GM15510 (cell line): ENCODE measurements around the gene PSMB10.

Source experiments
- POLR2A ChIP-seq: IDR thresholded peaks from 3 replicates; pipeline ENCODE4 v1.6.1; 2011; ENCODE audit warnings: borderline replicate concordance; ENCODE audit not compliant: insufficient read length; ENCODE audit errors: extremely low read depth

Gene PSMB10

DNA sequence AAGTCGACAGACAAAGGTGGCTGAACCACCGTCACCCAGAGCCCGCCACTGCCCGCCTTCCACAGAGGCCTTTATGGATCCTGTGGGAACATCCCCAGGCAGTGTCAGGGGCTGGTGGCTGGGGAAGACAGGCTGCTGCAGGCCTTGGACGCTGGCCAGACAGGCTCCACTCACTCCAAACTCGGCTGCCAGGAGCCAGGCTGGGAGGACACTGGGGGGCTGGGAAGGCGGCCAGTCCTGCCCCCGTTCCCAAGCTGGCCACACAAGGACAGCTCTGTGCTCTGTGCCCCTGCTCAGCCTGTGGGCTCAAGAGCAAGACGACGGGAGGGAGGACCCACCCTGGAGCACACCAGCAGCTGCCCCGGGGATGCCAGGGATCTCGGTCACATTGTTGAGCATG, 14.8 kb upstream of the PSMB10 start:
- TF ChIP-seq POLR2A = no peak

GRCh38 chr16:67950335-67950843, 13.7 kb upstream of the PSMB10 start:
- TF ChIP-seq POLR2A = no peak

DNA sequence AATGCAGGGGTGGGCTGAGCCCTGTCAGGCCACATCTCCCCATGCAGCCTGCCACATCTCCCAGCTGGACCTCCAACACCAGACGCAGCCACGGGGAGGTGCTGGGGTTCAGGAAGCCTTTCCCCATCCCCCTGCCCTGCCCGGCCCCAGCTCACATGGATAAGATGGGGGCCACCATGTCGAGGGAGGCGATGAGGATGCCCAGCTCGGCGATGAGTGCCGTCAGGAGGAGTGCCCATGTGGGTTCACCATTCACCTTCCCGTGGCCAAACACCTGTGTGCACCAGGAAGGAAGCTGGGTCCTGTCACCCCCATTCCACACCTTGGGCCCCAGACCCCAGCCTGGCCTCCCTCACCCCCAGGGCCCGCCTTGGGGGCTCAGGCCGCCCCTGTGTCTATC, 13.0 kb upstream of the PSMB10 start:
- TF ChIP-seq POLR2A = no peak

GRCh38 chr16:67948015-67948414, 11.4 kb upstream of the PSMB10 start:
- TF ChIP-seq POLR2A = no peak

DNA sequence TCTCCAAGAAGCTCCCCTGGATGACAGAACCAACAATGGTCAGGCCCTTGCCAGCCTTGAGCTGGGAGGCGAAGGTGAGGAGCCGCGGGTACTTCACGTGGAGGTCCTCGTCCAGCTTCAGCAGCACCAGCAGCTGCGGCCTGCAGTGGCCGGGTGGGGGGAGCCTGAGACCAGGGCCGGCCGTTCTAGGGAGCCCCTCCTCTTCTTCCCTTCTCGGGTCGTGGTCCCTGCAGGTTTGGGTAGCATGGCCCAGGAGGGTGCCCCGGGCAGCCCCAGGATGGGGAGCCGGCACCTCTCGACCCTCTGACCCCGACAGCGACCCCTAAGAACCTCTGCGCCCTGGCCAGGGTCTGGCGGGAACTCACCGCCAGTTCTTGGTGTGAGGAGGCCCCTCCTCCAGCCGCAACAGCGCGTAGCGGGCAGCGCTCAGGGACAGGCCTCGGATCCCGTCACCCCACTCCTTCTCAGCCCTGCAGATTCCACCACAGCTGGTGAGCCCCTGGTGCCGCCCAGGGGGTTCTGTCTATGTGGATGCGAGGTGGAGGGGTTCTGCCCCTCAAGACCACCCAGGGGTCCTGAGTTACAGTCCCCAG, 10.4 kb upstream of the PSMB10 start:
- TF ChIP-seq POLR2A = no peak

DNA sequence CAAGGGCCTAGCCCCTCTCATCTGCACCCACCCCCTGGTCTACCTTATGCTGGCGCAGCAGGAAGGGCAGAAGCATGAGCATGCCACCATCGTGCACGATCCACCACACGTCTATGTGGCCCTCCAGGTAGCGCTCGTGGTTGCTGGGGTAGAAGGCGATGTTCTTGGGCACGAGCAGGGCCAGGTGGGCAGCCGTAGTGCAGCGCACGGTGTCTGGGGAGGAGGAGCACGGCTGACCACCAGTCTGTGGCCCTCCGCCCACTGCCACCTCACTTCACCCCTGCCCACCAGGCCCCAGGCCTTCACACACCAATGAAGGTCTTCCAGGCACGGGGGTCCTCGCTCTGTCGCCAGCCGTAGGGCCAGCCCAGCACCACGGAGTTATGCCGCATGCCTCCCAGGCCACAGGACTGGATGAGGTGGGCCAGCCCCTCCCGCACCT, 9.5 kb upstream of the PSMB10 start:
- TF ChIP-seq POLR2A = no peak

GRCh38 chr16:67945392-67945933, 8.8 kb upstream of the PSMB10 start:
- no peak for TF ChIP-seq POLR2A

DNA sequence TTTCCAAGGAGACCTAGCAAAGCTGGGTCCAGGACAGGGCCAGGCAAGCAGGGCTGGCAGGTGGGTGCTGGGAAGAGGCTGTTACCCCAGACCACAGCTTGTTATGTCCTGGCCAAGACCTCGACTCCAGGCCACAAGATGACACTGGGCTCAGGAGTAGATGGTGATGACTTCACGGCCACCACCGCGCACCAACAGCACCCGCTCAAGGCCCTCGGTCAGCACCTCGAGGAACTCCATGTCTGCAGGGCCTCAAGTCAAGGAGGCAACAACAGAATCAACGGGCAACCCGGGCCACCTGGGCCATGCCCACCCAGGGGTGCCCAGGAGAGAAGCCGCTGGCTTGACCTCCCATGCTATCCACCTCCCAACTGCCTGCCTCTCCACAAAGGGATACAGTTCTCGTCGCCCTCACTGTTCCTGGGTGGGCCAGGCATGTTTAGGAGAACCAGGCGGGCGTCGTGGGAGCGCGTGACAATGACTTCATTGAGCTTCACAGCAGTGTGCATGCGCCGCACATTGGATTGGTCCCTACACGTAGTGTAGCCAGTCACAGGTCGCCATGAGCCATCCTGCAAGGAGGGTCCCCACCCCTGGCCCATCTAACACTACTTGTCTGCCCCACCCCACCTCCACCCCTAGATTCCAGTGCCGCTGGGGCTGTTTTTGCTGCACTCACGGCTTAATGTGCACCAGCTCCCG, 8.2 kb upstream of the PSMB10 start:
- no peak for TF ChIP-seq POLR2A

- no peak for TF ChIP-seq POLR2A
Measured at GRCh38 chr16:67943619-67944504, 7.2 kb upstream of the PSMB10 start, which contains the start of gene LCAT. LCAT (minus strand) TSS chr16:67944120; CDS start chr16:67944101, 19 bp downstream.

GRCh38 chr16:67943256-67943618, 6.6 kb upstream of the PSMB10 start:
- no peak for TF ChIP-seq POLR2A

GRCh38 chr16:67942510-67943255, 6.0 kb upstream of the PSMB10 start:
- no peak for TF ChIP-seq POLR2A

- TF ChIP-seq POLR2A = no peak
Measured at GRCh38 chr16:67942200-67942509, 5.5 kb upstream of the PSMB10 start.

GRCh38 chr16:67941469-67942199, 5.0 kb upstream of the PSMB10 start:
- TF ChIP-seq POLR2A = no peak

DNA sequence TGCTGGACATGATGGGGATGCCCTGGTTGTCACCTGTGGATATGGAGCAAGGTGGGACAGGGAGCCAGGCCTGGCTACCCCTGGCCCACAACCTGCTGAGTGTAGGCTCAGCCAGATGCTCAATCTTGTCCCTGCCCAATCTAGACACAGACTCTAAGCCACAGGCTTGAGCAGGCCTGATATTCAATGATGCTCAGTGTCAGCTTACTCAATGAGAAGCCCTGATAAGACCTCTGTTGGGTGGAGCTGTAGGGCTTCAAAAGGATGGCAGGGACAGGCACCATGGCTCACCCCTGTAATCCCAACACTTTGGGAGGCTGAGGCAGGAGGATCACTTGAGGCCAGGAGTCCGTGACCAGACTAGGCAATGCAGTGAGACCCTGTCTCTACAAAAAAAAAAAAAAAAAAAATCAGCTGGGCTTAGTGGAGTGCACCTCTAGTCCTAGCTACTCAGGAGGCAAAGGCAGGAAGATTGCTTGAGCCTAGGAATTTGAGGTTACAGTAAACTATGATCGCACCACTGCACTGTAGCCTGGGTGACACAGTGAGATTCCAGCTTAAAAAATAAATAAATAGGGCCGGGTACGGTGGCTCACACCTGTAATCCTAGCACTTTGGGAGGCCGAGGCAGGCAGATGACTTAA, 3.9 kb upstream of the PSMB10 start:
- no peak for TF ChIP-seq POLR2A
